Fibroblast of lung (primary cell): Measurements from ENCODE around the gene ACTL10.

Experiments
- EZH2 ChIP-seq: IDR thresholded peaks from 2 replicates; pipeline ENCODE4 v1.5.1; 2012; ENCODE audit warnings: low read length, control low read depth, mild to moderate bottlenecking; ENCODE audit errors: missing control alignments
- TF ChIP-seq, protein P1 (sequence below), 2 donors: IDR thresholded peaks in 1 of 2; conservative IDR thresholded peaks in 1 of 2; 1 replicate in 1 of 2; 2 replicates in 1 of 2; pipeline ENCODE4 v1.5.1; 2011 to 2012; ENCODE audit warnings: low read length in 2 of 2, control low read depth in 1 of 2, inconsistent platforms in 1 of 2, low read depth in 1 of 2, mild to moderate bottlenecking in 1 of 2

DNA sequence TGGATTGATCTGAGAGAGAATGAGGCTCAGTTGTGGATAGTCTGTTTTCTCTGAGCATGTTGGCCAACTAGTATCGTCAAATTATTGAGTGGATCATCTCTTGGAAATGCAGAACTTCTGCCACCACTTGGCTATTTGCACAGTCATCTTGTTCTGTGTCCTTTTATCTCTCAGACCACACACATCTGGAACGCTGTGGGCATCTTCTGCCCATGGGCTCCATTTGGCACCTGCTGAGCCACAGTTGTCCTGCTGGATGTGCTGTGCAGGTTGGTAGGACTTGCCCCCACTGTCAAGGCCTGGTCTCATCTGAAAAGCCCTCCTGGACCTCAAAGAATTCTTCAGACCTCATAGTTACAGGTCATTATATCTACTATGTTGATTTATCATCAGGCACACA, 21.3 kb upstream of the ACTL10 start:
- TF ChIP-seq, protein P1, sequence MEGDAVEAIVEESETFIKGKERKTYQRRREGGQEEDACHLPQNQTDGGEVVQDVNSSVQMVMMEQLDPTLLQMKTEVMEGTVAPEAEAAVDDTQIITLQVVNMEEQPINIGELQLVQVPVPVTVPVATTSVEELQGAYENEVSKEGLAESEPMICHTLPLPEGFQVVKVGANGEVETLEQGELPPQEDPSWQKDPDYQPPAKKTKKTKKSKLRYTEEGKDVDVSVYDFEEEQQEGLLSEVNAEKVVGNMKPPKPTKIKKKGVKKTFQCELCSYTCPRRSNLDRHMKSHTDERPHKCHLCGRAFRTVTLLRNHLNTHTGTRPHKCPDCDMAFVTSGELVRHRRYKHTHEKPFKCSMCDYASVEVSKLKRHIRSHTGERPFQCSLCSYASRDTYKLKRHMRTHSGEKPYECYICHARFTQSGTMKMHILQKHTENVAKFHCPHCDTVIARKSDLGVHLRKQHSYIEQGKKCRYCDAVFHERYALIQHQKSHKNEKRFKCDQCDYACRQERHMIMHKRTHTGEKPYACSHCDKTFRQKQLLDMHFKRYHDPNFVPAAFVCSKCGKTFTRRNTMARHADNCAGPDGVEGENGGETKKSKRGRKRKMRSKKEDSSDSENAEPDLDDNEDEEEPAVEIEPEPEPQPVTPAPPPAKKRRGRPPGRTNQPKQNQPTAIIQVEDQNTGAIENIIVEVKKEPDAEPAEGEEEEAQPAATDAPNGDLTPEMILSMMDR (conservative IDR thresholded peaks at IDR 0.05 in 1 of 2, IDR thresholded peaks at IDR 0.05 in 1 of 2; ENCODE audit: low read depth in 1 of 2, low read length in 2 of 2), result no peak
- no peak for TF ChIP-seq EZH2
